ENCODE data around the gene EWSR1. TPM values are rescaled to one million over a fixed set of nuclear protein-coding genes. Genes with fewer than 3 reads are reported as not detected.

The EWSR1 gene
- total and polyA plus RNA-seq, 2 of the 4 experiments (the other 2 are of a cell fraction), result 243 to 518 TPM

GRCh38 chr22:29284196-29284595, 16.1 kb downstream of the EWSR1 start:
- Histone ChIP-seq H2BK20ac (ENCODE audit: low read depth, low read length) (no peak overlapping the region), H3K9me3 (ENCODE audit: control insufficient read depth, insufficient read depth, low read length) (no peaks in the 10 kb centered on the region), H3K79me1 (ENCODE audit: low read depth in 1 of 2, low read length in 2 of 2) (peaks cover 24 to 53% of the 10 kb centered on the region in 2 experiments), H3K4me3 (ENCODE audit: insufficient read depth, low read depth, low read length) (no peak overlapping the region), H3K14ac (replicated peaks; ENCODE audit: low read depth, low read length) (no peak overlapping the region), H3K9me1 (ENCODE audit: insufficient read depth, low read length) (no peaks in the 10 kb centered on the region), H2AK9ac (replicated peaks; ENCODE audit: low read depth, low read length, poor library complexity) (no peak overlapping the region), H3K36me3 (ENCODE audit: control insufficient read depth, insufficient read depth, low read length) (peaks cover 76% of the 10 kb centered on the region), H2AFZ (replicated peaks; ENCODE audit: low read length, poor library complexity) (no peak overlapping the region), H3K4me2 (ENCODE audit: low read depth, low read length) (no peak overlapping the region), H4K5ac (ENCODE audit: low read depth, low read length) (no peak overlapping the region), H3K56ac (ENCODE audit: extremely low read depth, insufficient read depth, low read length) (no peak overlapping the region), H4K20me1 (ENCODE audit: insufficient read depth, low read length) (peaks cover 74% of the 10 kb centered on the region), H3K27ac (ENCODE audit: insufficient read depth, low read length) (no peak overlapping the region), H2AK5ac (ENCODE audit: low read depth, low read length) (no peak overlapping the region), H4K91ac (ENCODE audit: insufficient read depth, low read depth, low read length) (no peak overlapping the region), H3K27me3 (ENCODE audit: control insufficient read depth, insufficient read depth, low read length) (no peaks in the 10 kb centered on the region), H2BK15ac (ENCODE audit: low read depth, low read length) (no peak overlapping the region), H3K4ac (ENCODE audit: low read depth, low read length) (no peak overlapping the region), H3K9ac (ENCODE audit: low read depth, low read length) (no peak overlapping the region), H2BK120ac (ENCODE audit: low read depth, low read length) (no peak overlapping the region), H3K18ac (ENCODE audit: low read depth, low read length) (no peak overlapping the region), H4K8ac (ENCODE audit: low read depth in 2 of 2, low read length in 2 of 2) (no peak overlapping the region), H3K4me1 (ENCODE audit: control insufficient read depth, insufficient read depth, low read length) (no peaks in the 10 kb centered on the region), H2BK5ac (ENCODE audit: low read depth, low read length, poor library complexity, severe bottlenecking) (no peak overlapping the region), H3K23ac (ENCODE audit: low read depth, low read length) (no peak overlapping the region)
- DNase-seq, result no peak
- POLR2A ChIA-PET (ENCODE audit: unreplicated experiment), result no interaction called here
- ATAC-seq (ENCODE audit: low read depth), result no peak
- TF ChIP-seq ELK1 (IDR thresholded peaks at IDR 0.05; ENCODE audit: borderline replicate concordance, low read depth, low read length), result no peak
- no peak for TF ChIP-seq MAFK (IDR thresholded peaks at IDR 0.05; ENCODE audit: low read depth, low read length)
- TF ChIP-seq RAD21 (IDR thresholded peaks at IDR 0.05; ENCODE audit: low read length), result no peak
- no peak for TF ChIP-seq CEBPB (IDR thresholded peaks at IDR 0.05; ENCODE audit: low read depth, low read length)
- no peak for TF ChIP-seq POLR2A (IDR thresholded peaks at IDR 0.05; ENCODE audit: low read depth, low read length)
- no peak for TF ChIP-seq SMC3 (IDR thresholded peaks at IDR 0.05; ENCODE audit: low read depth, low read length)
- no peak for TF ChIP-seq FOS (IDR thresholded peaks at IDR 0.05; ENCODE audit: low read depth, low read length)
- no peak for TF ChIP-seq CTCF (conservative IDR thresholded peaks at IDR 0.05; ENCODE audit: low read depth, low read length)
- no peak for TF ChIP-seq NFE2L2 (IDR thresholded peaks at IDR 0.05; ENCODE audit: low read depth, low read length)
- no peak for TF ChIP-seq CHD1 (IDR thresholded peaks at IDR 0.05; ENCODE audit: low read depth, low read length)
- no peak for TF ChIP-seq MXI1 (IDR thresholded peaks at IDR 0.05; ENCODE audit: borderline replicate concordance, low read depth, low read length)
- TF ChIP-seq RFX5 (IDR thresholded peaks at IDR 0.05; ENCODE audit: low read depth, low read length), result no peak
- no peak for TF ChIP-seq USF2 (IDR thresholded peaks at IDR 0.05; ENCODE audit: low read depth, low read length)
- no peak for TF ChIP-seq BHLHE40 (IDR thresholded peaks at IDR 0.05; ENCODE audit: low read depth, low read length)
- no peak for TF ChIP-seq RCOR1 (IDR thresholded peaks at IDR 0.05; ENCODE audit: insufficient replicate concordance, low read length)
- in situ Hi-C loops (cut with MboI; ENCODE audit: low sequenced_read_pairs), result no loop called here
- WGBS, 2 experiments (ENCODE audit: extremely low coverage in 2 of 2, insufficient read length in 1 of 2), result no CpG with 5 or more reads among the region's 3 CpGs
- intact Hi-C loops (cut with micrococcal nuclease), result no loop called here
- CTCF ChIA-PET, result no interaction called here
- no TSS peak for BruUV-seq (replicated peaks)
- dilution Hi-C loops (cut with HindIII; ENCODE audit: low sequenced_read_pairs, unreplicated experiment), result no loop called here

All from IMR-90 (cell line).